HepG2 (cell line): ENCODE results near the gene PROM2. TPM values are rescaled to one million over a fixed set of nuclear protein-coding genes. Genes with fewer than 3 reads are reported as not detected.

Source experiments
- ATAC-seq: fragments of 200-7000 bp; cut with Tn5 transposase; 3 replicates; pipeline ENCODE4 v1.9.1; 2020; ENCODE audit warnings: mild to moderate bottlenecking, moderate library complexity
- BruUV-seq: library from RNA; stranded (reverse); fragments of 400-500 nt; replicated peaks from 2 replicates; lab custom pipeline; 2021; lab: Mats Ljungman, UMichigan
- CTCF ChIA-PET: fragments of 300-600 bp; formaldehyde crosslinking; extraction: SDS; loops from one replicate; lab custom pipeline; 2021; ENCODE audit warnings: low total read pairs, inconsistent platforms, low intra/inter-chr PET ratio; lab: Yijun Ruan, JAX
- POLR2A ChIA-PET: fragments of 350-600 bp; sonication (Branson Sonifier 250); formaldehyde crosslinking; loops from one replicate; lab custom pipeline; 2020; ENCODE audit warnings: antibody characterized with exemption, inconsistent platforms; lab: Yijun Ruan, JAX
- DNase-seq: peaks from one replicate; pipeline ENCODE4 v3.0.0-alpha.2; 2015; ENCODE audit warnings: low spot score
- FAIRE-seq: peaks from 3 replicates; lab custom pipeline; 2011; peaks lifted over from hg19 to GRCh38; lab: Jason Lieb, UNC
- H2AFZ ChIP-seq: one replicate; pipeline ENCODE4 v1.6.1; 2011; ENCODE audit warnings: low read length, inconsistent platforms
- H3K27ac ChIP-seq: fragments of 300-600 bp; 3 replicates; pipeline ENCODE4 v1.8.0; 2011; ENCODE audit warnings: mixed run types, mild to moderate bottlenecking, mixed read lengths, low read length, inconsistent platforms; ENCODE audit not compliant: insufficient read depth; ENCODE audit errors: extremely low read length
- H3K27me3 ChIP-seq, 2 experiments: fragments of 200-600 bp in 1 of 2; 2 replicates in 1 of 2; 3 replicates in 1 of 2; pipeline versions ENCODE4 v1.6.0 to v1.8.0; 2011; ENCODE audit warnings: low read length in 2 of 2, mild to moderate bottlenecking in 2 of 2, moderate library complexity in 2 of 2, inconsistent platforms in 1 of 2; ENCODE audit not compliant: insufficient read depth in 2 of 2, control insufficient read depth in 1 of 2
- H3K36me3 ChIP-seq, 2 experiments: fragments of 200-600 bp in 1 of 2; replicated peaks in 1 of 2; 2 replicates in 1 of 2; 3 replicates in 1 of 2; pipeline versions ENCODE4 v1.5.1 to v1.8.0; 2011; ENCODE audit warnings: low read length in 2 of 2, inconsistent platforms in 1 of 2; ENCODE audit not compliant: insufficient read depth in 2 of 2, control insufficient read depth in 1 of 2
- H3K4me1 ChIP-seq: 2 replicates; pipeline ENCODE4 v1.5.1; 2012; ENCODE audit warnings: low read length, inconsistent platforms; ENCODE audit not compliant: insufficient read depth
- H3K4me2 ChIP-seq: 2 replicates; pipeline ENCODE4 v1.6.0; 2011; ENCODE audit warnings: low read depth, low read length, inconsistent platforms
- H3K4me3 ChIP-seq, 3 experiments: fragments of 200-600 bp in 1 of 3; sonication (generic), shearing (Covaris generic) in 1 of 3; replicated peaks in 1 of 3; 2 replicates each; pipeline ENCODE4 v1.5.1; 2011 to 2016; ENCODE audit warnings: low read length in 3 of 3, inconsistent platforms in 2 of 3, low read depth in 2 of 3, mild to moderate bottlenecking in 2 of 3, control low read depth in 1 of 3, mixed read lengths in 1 of 3; ENCODE audit not compliant: insufficient read depth in 1 of 3
- H3K79me2 ChIP-seq: one replicate; pipeline ENCODE4 v1.6.1; 2011; ENCODE audit warnings: low read length, inconsistent platforms; ENCODE audit not compliant: insufficient read depth
- H3K9ac ChIP-seq: 2 replicates; pipeline ENCODE4 v1.6.0; 2011; ENCODE audit warnings: mild to moderate bottlenecking, low read depth, low read length, inconsistent platforms; ENCODE audit not compliant: insufficient read depth
- H3K9me3 ChIP-seq: 2 replicates; pipeline ENCODE4 v1.5.1; 2012; ENCODE audit warnings: mild to moderate bottlenecking, low read length
- H4K20me1 ChIP-seq: 2 replicates; pipeline ENCODE4 v1.6.0; 2011; ENCODE audit warnings: inconsistent platforms, mild to moderate bottlenecking, low read length, moderate library complexity; ENCODE audit not compliant: insufficient read depth
- JDP2 ChIP-seq: sonication (generic); formaldehyde crosslinking; IDR thresholded peaks from 2 replicates; pipeline ENCODE4 v1.8.1; 2022; ENCODE audit warnings: missing genetic modification reagents, borderline replicate concordance
- NBN ChIP-seq: fragments of 450-650 bp; conservative IDR thresholded peaks from 2 replicates; pipeline ENCODE4 v1.6.1; 2017
- ZNF768 ChIP-seq: sonication (generic); formaldehyde crosslinking; IDR thresholded peaks from 2 replicates; pipeline ENCODE4 v1.4.0; 2020; ENCODE audit warnings: missing genetic modification reagents
- WGBS: methylation state at CpG from one replicate; pipeline ENCODE4 v1.1.6; 2017; ENCODE audit warnings: low lambda C conversion rate; 5-methylcytosine and 5-hydroxymethylcytosine counted together
- in situ Hi-C: cut with HindIII; loops from 2 replicates; pipeline ENCODE4 v1.10.0; 2017; ENCODE audit warnings: low pct_unique_long_range_greater_than_20kb; ENCODE audit not compliant: extremely low pct_ligation_motif_present
- intact Hi-C: fragments of 100-400 bp; cut with micrococcal nuclease; formaldehyde crosslinking; loops from one replicate; pipeline ENCODE4 v1.10.0; 2022; ENCODE audit not compliant: unreplicated experiment
- polyA plus RNA-seq, 8 experiments: library from polyadenylated mRNA; depleted of rRNA in 3 of 8; stranded (reverse) in 7 of 8; unstranded in 1 of 8; fragments of >200 nt; fragmentation: Illumina TruSeq in 4 of 8; extraction: Trizol in 4 of 8; gene quantifications; 2 replicates each; pipeline versions ENCODE4 v1.2.1 to v1.2.3, GENCODE V29; 2011 to 2016; ENCODE audit warnings: low read depth in 4 of 8, missing spikeins in 1 of 8, mixed read lengths in 1 of 8; ENCODE audit not compliant: insufficient read depth in 1 of 8
- total RNA-seq, 5 experiments: library from RNA; depleted of rRNA; stranded (reverse); fragments of >200 nt; fragmentation: Illumina TruSeq; extraction: Trizol; gene quantifications; 2 replicates each; pipeline ENCODE4 v1.2.3, GENCODE V29; 2016; ENCODE audit warnings: low read depth in 1 of 5
- TF ChIP-seq, protein P1 (sequence below): sonication (generic); formaldehyde crosslinking; IDR thresholded peaks from 2 replicates; pipeline ENCODE4 v1.5.1; 2020; ENCODE audit warnings: mild to moderate bottlenecking, missing genetic modification reagents, moderate library complexity

PROM2 gene
- total and polyA plus RNA-seq, 2 of the 13 experiments (the other 11 are each of a cell fraction or from before 2014, with no cell fraction given): not detected

DNA sequence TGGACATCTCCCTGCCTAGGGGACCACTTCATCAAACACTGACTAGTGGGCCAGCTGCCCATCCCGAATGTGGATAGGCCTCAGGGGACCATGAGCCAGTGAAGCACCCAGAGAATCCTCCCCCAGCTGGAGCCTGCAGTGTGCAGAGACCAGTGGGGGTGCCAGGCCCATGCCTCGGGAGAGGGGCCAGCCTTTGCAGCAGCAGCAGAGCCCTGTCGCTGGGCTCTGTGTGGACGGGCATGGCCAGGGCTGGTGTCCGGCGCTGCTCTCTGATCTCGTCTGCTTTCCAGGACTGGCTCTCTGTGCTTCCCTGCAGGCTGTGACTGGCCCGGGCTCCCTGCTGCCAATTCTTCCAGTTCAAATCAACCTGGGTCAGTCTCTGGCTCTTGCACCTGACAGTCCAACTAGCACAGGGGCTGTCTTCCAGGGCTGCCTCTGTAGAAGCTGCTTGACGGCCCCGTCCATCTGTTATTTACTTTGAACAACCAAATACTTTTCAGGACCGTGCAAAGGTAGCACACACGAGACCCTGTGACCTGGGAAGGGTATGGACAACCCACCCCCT, 34.3 kb downstream of the PROM2 start:
- H3K4me1 ChIP-seq: peaks cover 19% of the 10 kb centered on the region
- no peaks in the 10 kb centered on the region for H3K9me3 ChIP-seq
- no peak overlapping the region for H3K4me2 ChIP-seq
- ChIA-PET CTCF (no interaction called here), POLR2A (no interaction called here)
- no peak for DNase-seq
- H2AFZ ChIP-seq: no peak overlapping the region
- H3K27ac ChIP-seq: no peak overlapping the region
- H3K36me3 ChIP-seq: no peaks in the 10 kb centered on the region
- H3K9ac ChIP-seq: no peak overlapping the region
- no peak for TF ChIP-seq NBN
- TF ChIP-seq, protein P1, sequence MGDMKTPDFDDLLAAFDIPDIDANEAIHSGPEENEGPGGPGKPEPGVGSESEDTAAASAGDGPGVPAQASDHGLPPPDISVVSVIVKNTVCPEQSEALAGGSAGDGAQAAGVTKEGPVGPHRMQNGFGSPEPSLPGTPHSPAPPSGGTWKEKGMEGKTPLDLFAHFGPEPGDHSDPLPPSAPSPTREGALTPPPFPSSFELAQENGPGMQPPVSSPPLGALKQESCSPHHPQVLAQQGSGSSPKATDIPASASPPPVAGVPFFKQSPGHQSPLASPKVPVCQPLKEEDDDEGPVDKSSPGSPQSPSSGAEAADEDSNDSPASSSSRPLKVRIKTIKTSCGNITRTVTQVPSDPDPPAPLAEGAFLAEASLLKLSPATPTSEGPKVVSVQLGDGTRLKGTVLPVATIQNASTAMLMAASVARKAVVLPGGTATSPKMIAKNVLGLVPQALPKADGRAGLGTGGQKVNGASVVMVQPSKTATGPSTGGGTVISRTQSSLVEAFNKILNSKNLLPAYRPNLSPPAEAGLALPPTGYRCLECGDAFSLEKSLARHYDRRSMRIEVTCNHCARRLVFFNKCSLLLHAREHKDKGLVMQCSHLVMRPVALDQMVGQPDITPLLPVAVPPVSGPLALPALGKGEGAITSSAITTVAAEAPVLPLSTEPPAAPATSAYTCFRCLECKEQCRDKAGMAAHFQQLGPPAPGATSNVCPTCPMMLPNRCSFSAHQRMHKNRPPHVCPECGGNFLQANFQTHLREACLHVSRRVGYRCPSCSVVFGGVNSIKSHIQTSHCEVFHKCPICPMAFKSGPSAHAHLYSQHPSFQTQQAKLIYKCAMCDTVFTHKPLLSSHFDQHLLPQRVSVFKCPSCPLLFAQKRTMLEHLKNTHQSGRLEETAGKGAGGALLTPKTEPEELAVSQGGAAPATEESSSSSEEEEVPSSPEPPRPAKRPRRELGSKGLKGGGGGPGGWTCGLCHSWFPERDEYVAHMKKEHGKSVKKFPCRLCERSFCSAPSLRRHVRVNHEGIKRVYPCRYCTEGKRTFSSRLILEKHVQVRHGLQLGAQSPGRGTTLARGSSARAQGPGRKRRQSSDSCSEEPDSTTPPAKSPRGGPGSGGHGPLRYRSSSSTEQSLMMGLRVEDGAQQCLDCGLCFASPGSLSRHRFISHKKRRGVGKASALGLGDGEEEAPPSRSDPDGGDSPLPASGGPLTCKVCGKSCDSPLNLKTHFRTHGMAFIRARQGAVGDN (CRISPR knock-in tag): peak; percentile 13; the same call in 1 of the 2 replicates
- H3K27me3 ChIP-seq: peaks cover 5 to 53% of the 10 kb centered on the region in 2 experiments; a peak in 4 of 5 replicates
- no peaks in the 10 kb centered on the region for H4K20me1 ChIP-seq
- WGBS: 21% methylated on average over 6 of the region's 12 CpGs
- no peaks in the 10 kb centered on the region for H3K79me2 ChIP-seq
- intact Hi-C loops: no loop called here
- no peak for FAIRE-seq
- no peak for ATAC-seq
- no TSS peak for BruUV-seq
- in situ Hi-C loops: no loop called here
- no peak overlapping the region for H3K4me3 ChIP-seq

DNA sequence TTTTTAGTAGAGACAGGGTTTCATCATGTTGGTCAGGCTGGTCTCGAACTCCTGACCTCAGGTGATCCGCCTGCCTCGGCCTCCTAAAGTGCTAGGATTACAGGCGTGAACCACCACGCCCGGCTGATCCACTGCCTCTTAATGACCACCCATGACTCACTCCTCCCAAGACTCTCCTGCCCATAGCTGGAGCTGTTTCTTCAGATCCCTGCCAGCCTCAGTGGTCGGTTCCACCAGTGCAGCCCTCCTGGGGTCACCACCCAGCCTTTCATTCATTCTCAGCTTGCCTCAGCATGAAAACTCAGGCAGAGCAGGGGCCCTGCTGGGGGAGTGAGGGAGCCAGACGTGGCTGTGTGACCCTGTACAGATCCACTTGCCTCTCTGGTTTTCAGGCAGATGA, 35.4 kb downstream of the PROM2 start:
- WGBS: 2% methylated on average over 8 of the region's 8 CpGs

More for the DNA sequence above, 35.4 kb downstream of the PROM2 start:
- in situ Hi-C loops (no loop called here), intact Hi-C loops (no loop called here)
- Histone ChIP-seq H3K36me3 (no peaks in the 10 kb centered on the region), H3K27me3 (peaks cover 5 to 51% of the 10 kb centered on the region in 2 experiments; a peak in 4 of 5 replicates), H3K9ac (no peak overlapping the region), H4K20me1 (no peaks in the 10 kb centered on the region), H2AFZ (no peak overlapping the region), H3K27ac (no peak overlapping the region), H3K4me1 (peaks cover 19% of the 10 kb centered on the region), H3K4me3 (no peak overlapping the region), H3K9me3 (no peaks in the 10 kb centered on the region), H3K4me2 (no peak overlapping the region), H3K79me2 (no peaks in the 10 kb centered on the region)
- DNase-seq (no peak), ATAC-seq (no peak), FAIRE-seq (no peak)
- no TSS peak for BruUV-seq
- ChIA-PET CTCF (no interaction called here), POLR2A (no interaction called here)
- no peak for TF ChIP-seq JDP2
- TF ChIP-seq ZNF768 (CRISPR knock-in tag): peak; percentile 80
